Right lobe of liver (tissue), 4 donors: ENCODE results near the gene VANGL1.

Experiments used
- POLR2A ChIP-seq: fragments of 450-650 bp; IDR thresholded peaks from one replicate; pipeline ENCODE4 v1.6.1; 2017; ENCODE audit warnings: antibody characterized with exemption, mild to moderate bottlenecking
- TF ChIP-seq, protein P1 (sequence below), 4 donors: fragments of 200-600 bp in 3 of 4; fragments of 450-650 bp in 1 of 4; IDR thresholded peaks; one replicate each; pipeline versions ENCODE4 v1.5.1 to v1.8.0; 2016 to 2022; ENCODE audit warnings: antibody characterized with exemption in 4 of 4, mild to moderate bottlenecking in 2 of 4
- donor health status: DM: no; HTN: no; CAD: no.
- donor health status: DM: no; HTN: no; CAD: no.
- donor health status: DM: no; HTN: yes; CAD: no.

DNA sequence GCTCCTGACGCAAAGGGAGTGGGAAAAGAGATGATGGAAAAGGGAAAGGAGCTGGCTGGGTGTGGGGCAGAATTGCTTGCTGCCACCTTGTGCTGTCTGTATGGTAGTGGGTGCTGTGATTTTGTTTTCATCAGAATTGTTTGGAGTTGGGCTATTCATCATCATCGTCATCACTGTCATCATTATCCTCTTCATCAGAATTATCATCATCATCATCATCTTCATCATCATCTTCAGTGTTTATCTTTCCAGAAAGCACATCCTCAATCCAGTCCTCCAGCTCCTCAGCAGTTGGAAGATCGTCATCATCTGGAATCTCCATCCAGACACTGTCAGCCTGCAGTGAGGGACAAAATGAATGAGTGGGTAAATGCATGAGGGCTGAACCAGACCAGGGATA is 59.3 kb downstream of the VANGL1 start:
- TF ChIP-seq, protein P1, sequence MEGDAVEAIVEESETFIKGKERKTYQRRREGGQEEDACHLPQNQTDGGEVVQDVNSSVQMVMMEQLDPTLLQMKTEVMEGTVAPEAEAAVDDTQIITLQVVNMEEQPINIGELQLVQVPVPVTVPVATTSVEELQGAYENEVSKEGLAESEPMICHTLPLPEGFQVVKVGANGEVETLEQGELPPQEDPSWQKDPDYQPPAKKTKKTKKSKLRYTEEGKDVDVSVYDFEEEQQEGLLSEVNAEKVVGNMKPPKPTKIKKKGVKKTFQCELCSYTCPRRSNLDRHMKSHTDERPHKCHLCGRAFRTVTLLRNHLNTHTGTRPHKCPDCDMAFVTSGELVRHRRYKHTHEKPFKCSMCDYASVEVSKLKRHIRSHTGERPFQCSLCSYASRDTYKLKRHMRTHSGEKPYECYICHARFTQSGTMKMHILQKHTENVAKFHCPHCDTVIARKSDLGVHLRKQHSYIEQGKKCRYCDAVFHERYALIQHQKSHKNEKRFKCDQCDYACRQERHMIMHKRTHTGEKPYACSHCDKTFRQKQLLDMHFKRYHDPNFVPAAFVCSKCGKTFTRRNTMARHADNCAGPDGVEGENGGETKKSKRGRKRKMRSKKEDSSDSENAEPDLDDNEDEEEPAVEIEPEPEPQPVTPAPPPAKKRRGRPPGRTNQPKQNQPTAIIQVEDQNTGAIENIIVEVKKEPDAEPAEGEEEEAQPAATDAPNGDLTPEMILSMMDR (IDR thresholded peaks at IDR 0.05) = no peak
- no peak for TF ChIP-seq POLR2A
